ENCODE results near the gene NUP188. TPM values are rescaled to one million over a fixed set of nuclear protein-coding genes. Genes with fewer than 3 reads are reported as not detected.

The NUP188 gene
- polyA plus RNA-seq, 1 donor from 2014 or later: 24.0 TPM

DNA sequence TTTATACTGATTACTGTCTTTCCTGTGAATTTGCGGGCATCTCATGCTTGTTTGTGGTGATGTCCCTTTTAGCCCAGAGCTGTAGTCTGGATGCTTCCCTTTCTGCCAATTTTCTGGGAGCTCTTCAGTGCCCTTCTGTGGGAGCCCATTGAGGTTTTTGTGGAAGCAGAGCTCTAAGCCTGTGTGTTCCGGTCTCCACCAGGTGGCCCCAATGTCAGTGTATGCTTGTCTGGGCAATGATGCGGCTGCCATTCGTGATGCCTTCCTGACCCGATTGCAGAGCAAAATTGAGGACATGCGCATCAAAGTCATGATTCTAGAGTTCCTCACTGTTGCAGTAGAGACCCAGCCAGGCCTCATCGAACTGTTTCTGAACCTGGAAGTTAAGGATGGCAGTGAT, 45.5 kb downstream of the NUP188 start:
- no peak overlapping the region for H3K27ac ChIP-seq (ENCODE audit: low read length)
- H3K9ac ChIP-seq (ENCODE audit: low read length): no peak overlapping the region
- H3F3A ChIP-seq (ENCODE audit: insufficient read depth, low read length, poor library complexity, severe bottlenecking): no peaks in the 10 kb centered on the region
- H3K27me3 ChIP-seq (ENCODE audit: insufficient read depth, low read depth, low read length): no peaks in the 10 kb centered on the region
- H2AFZ ChIP-seq (ENCODE audit: low read depth, low read length): no peak overlapping the region
- H3K36me3 ChIP-seq (ENCODE audit: insufficient read depth, low read length): no peaks in the 10 kb centered on the region
- H3K9me2 ChIP-seq (ENCODE audit: insufficient read depth, low read length): no peaks in the 10 kb centered on the region
- TF ChIP-seq SMC3 (conservative IDR thresholded peaks at IDR 0.05; ENCODE audit: poor library complexity): peak; percentile 21
- no peak for TF ChIP-seq TAF1 (IDR thresholded peaks at IDR 0.05; ENCODE audit: low read depth)
- H3K4me3 ChIP-seq (ENCODE audit: low read length): no peak overlapping the region
- H3K9me3 ChIP-seq (ENCODE audit: low read length): no peaks in the 10 kb centered on the region
- H3K4me2 ChIP-seq (ENCODE audit: low read length): no peak overlapping the region
- H3K79me2 ChIP-seq (replicated peaks; ENCODE audit: insufficient read depth, low read length): no peaks in the 10 kb centered on the region
- no peaks in the 10 kb centered on the region for H4K20me1 ChIP-seq (ENCODE audit: insufficient read depth)

DNA sequence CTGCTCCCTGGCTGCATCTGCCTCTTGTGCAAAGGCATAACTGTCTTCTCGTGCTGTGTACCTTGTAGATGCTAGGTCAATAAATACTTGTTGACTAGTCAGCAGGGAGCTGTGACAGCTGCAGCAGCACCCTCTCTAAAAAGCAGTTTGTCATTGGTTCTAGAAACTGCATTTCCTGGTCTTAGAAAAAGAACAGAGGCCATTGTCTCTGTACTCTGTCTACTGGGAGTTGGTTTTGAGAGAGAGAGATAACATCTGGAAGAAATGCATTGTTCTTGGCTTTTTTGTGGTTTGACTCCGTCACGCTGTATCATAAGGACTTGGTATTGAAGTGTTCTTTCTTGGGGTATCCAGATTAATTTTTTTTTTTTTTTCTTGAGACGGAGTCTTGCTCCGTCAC, 48.3 kb downstream of the NUP188 start:
- H3K27me3 ChIP-seq (ENCODE audit: insufficient read depth, low read depth, low read length): no peaks in the 10 kb centered on the region
- H3K27ac ChIP-seq (ENCODE audit: low read length): no peak overlapping the region
- no peaks in the 10 kb centered on the region for H4K20me1 ChIP-seq (ENCODE audit: insufficient read depth)
- no peak overlapping the region for H3K9ac ChIP-seq (ENCODE audit: low read length)
- H3K4me2 ChIP-seq (ENCODE audit: low read length): no peak overlapping the region
- H3K9me2 ChIP-seq (ENCODE audit: insufficient read depth, low read length): no peaks in the 10 kb centered on the region
- H2AFZ ChIP-seq (ENCODE audit: low read depth, low read length): no peak overlapping the region
- H3K79me2 ChIP-seq (replicated peaks; ENCODE audit: insufficient read depth, low read length): no peaks in the 10 kb centered on the region
- no peak overlapping the region for H3K4me3 ChIP-seq (ENCODE audit: low read length)
- TF ChIP-seq EP300 (conservative IDR thresholded peaks at IDR 0.05; ENCODE audit: poor library complexity, severe bottlenecking) (no peak), MXI1 (conservative IDR thresholded peaks at IDR 0.05; ENCODE audit: poor library complexity, severe bottlenecking) (no peak)
- TF ChIP-seq, protein P1, sequence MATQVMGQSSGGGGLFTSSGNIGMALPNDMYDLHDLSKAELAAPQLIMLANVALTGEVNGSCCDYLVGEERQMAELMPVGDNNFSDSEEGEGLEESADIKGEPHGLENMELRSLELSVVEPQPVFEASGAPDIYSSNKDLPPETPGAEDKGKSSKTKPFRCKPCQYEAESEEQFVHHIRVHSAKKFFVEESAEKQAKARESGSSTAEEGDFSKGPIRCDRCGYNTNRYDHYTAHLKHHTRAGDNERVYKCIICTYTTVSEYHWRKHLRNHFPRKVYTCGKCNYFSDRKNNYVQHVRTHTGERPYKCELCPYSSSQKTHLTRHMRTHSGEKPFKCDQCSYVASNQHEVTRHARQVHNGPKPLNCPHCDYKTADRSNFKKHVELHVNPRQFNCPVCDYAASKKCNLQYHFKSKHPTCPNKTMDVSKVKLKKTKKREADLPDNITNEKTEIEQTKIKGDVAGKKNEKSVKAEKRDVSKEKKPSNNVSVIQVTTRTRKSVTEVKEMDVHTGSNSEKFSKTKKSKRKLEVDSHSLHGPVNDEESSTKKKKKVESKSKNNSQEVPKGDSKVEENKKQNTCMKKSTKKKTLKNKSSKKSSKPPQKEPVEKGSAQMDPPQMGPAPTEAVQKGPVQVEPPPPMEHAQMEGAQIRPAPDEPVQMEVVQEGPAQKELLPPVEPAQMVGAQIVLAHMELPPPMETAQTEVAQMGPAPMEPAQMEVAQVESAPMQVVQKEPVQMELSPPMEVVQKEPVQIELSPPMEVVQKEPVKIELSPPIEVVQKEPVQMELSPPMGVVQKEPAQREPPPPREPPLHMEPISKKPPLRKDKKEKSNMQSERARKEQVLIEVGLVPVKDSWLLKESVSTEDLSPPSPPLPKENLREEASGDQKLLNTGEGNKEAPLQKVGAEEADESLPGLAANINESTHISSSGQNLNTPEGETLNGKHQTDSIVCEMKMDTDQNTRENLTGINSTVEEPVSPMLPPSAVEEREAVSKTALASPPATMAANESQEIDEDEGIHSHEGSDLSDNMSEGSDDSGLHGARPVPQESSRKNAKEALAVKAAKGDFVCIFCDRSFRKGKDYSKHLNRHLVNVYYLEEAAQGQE (IDR thresholded peaks at IDR 0.05; ENCODE audit: borderline replicate concordance): no peak
- H3K36me3 ChIP-seq (ENCODE audit: insufficient read depth, low read length): peaks cover 7% of the 10 kb centered on the region
- H3F3A ChIP-seq (ENCODE audit: insufficient read depth, low read length, poor library complexity, severe bottlenecking): no peaks in the 10 kb centered on the region
- no peaks in the 10 kb centered on the region for H3K9me3 ChIP-seq (ENCODE audit: low read length)

DNA sequence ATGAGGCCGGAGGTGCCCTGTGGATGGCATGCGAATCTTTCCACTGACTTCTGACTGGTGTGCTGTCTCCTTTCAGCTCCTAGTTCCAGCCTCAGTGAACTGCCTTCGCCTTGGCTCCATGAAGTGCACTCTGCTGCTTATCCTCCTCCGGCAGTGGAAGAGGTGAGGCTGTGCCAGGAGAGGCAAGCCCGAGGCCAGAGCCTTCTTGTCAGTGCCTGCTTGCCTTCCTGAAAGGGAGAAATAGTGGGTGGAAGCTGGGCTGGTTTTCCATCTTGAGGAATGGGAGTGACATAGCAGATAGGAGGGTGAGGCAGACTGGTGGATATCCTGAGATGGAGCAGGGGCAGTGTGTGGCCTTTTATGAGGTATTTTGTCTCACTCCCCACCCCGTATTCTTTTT, 51.0 kb downstream of the NUP188 start:
- Histone ChIP-seq H4K20me1 (ENCODE audit: insufficient read depth) (no peaks in the 10 kb centered on the region), H2AFZ (ENCODE audit: low read depth, low read length) (no peak overlapping the region), H3K27ac (ENCODE audit: low read length) (no peak overlapping the region), H3K27me3 (ENCODE audit: insufficient read depth, low read depth, low read length) (no peaks in the 10 kb centered on the region), H3K36me3 (ENCODE audit: insufficient read depth, low read length) (peaks cover 7% of the 10 kb centered on the region), H3K4me2 (ENCODE audit: low read length) (no peak overlapping the region), H3K9ac (ENCODE audit: low read length) (no peak overlapping the region), H3K9me2 (ENCODE audit: insufficient read depth, low read length) (no peaks in the 10 kb centered on the region), H3F3A (ENCODE audit: insufficient read depth, low read length, poor library complexity, severe bottlenecking) (no peaks in the 10 kb centered on the region), H3K9me3 (ENCODE audit: low read length) (no peaks in the 10 kb centered on the region), H3K79me2 (replicated peaks; ENCODE audit: insufficient read depth, low read length) (no peaks in the 10 kb centered on the region), H3K4me3 (ENCODE audit: low read length) (no peak overlapping the region)
- TF ChIP-seq TAF1 (IDR thresholded peaks at IDR 0.05; ENCODE audit: low read depth) (no peak), POLR2AphosphoS5 (IDR thresholded peaks at IDR 0.05) (no peak), SMC3 (conservative IDR thresholded peaks at IDR 0.05; ENCODE audit: poor library complexity) (no peak), EZH2 (IDR thresholded peaks at IDR 0.05; ENCODE audit: borderline replicate concordance, insufficient read depth, low read length, poor library complexity, severe bottlenecking) (no peak), RAD21 (conservative IDR thresholded peaks at IDR 0.05) (no peak), EP300 (conservative IDR thresholded peaks at IDR 0.05; ENCODE audit: poor library complexity, severe bottlenecking) (no peak), MXI1 (conservative IDR thresholded peaks at IDR 0.05; ENCODE audit: poor library complexity, severe bottlenecking) (no peak)
- TF ChIP-seq, protein P1 (IDR thresholded peaks at IDR 0.05; ENCODE audit: borderline replicate concordance): no peak
- TF ChIP-seq, protein P2, sequence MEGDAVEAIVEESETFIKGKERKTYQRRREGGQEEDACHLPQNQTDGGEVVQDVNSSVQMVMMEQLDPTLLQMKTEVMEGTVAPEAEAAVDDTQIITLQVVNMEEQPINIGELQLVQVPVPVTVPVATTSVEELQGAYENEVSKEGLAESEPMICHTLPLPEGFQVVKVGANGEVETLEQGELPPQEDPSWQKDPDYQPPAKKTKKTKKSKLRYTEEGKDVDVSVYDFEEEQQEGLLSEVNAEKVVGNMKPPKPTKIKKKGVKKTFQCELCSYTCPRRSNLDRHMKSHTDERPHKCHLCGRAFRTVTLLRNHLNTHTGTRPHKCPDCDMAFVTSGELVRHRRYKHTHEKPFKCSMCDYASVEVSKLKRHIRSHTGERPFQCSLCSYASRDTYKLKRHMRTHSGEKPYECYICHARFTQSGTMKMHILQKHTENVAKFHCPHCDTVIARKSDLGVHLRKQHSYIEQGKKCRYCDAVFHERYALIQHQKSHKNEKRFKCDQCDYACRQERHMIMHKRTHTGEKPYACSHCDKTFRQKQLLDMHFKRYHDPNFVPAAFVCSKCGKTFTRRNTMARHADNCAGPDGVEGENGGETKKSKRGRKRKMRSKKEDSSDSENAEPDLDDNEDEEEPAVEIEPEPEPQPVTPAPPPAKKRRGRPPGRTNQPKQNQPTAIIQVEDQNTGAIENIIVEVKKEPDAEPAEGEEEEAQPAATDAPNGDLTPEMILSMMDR (IDR thresholded peaks at IDR 0.05; ENCODE audit: poor library complexity, severe bottlenecking): no peak
